HepG2 (cell line): ENCODE data around the gene VPS25. TPM values are rescaled to one million over a fixed set of nuclear protein-coding genes. Genes with fewer than 3 reads are reported as not detected.

ENCODE experiments used
- FOXO4 ChIP-seq: sonication (generic); formaldehyde crosslinking; conservative IDR thresholded peaks from 2 replicates; pipeline ENCODE4 v1.8.1; 2023; ENCODE audit warnings: missing genetic modification reagents
- GABPB1 ChIP-seq: IDR thresholded peaks from 2 replicates; pipeline ENCODE4 v1.6.1; 2016; ENCODE audit warnings: mild to moderate bottlenecking, missing genetic modification reagents, moderate library complexity, missing compliant biosample characterization
- HMGXB3 ChIP-seq: sonication (generic); formaldehyde crosslinking; IDR thresholded peaks from 2 replicates; pipeline ENCODE4 v1.4.0; 2020; ENCODE audit warnings: missing genetic modification reagents, borderline replicate concordance
- IKZF4 ChIP-seq: sonication (generic); formaldehyde crosslinking; IDR thresholded peaks from 2 replicates; pipeline ENCODE4 v1.5.1; 2020; ENCODE audit warnings: borderline replicate concordance, mild to moderate bottlenecking, low read depth, missing genetic modification reagents; ENCODE audit errors: not compliant biosample characterization
- KAT2B ChIP-seq: fragments of 150-350 bp; IDR thresholded peaks from 2 replicates; pipeline ENCODE4 v1.6.1; 2014; ENCODE audit warnings: low read depth, low read length, borderline replicate concordance
- KLF13 ChIP-seq: sonication (generic); formaldehyde crosslinking; IDR thresholded peaks from 2 replicates; pipeline ENCODE4 v1.4.0; 2020; ENCODE audit warnings: mild to moderate bottlenecking, missing genetic modification reagents
- KMT2A ChIP-seq: sonication (generic); formaldehyde crosslinking; IDR thresholded peaks from 2 replicates; pipeline ENCODE4 v1.4.0; 2020; ENCODE audit warnings: missing genetic modification reagents
- MTF2 ChIP-seq: sonication (generic); formaldehyde crosslinking; IDR thresholded peaks from 2 replicates; pipeline ENCODE4 v1.5.0; 2020; ENCODE audit warnings: missing genetic modification reagents, borderline replicate concordance
- NONO ChIP-seq, 2 experiments: fragments of 450-650 bp in 1 of 2; sonication (generic) in 1 of 2; formaldehyde crosslinking in 1 of 2; IDR thresholded peaks in 1 of 2; conservative IDR thresholded peaks in 1 of 2; 2 replicates each; pipeline versions ENCODE4 v1.6.1 to v1.8.0; 2017 to 2022; ENCODE audit warnings: mild to moderate bottlenecking in 1 of 2, missing genetic modification reagents in 1 of 2, moderate library complexity in 1 of 2
- RARG ChIP-seq: sonication (generic); formaldehyde crosslinking; IDR thresholded peaks from 2 replicates; pipeline ENCODE4 v1.4.0; 2020; ENCODE audit warnings: low read depth, mild to moderate bottlenecking, missing genetic modification reagents
- SIX1 ChIP-seq: sonication (generic); formaldehyde crosslinking; IDR thresholded peaks from 2 replicates; pipeline ENCODE4 v1.4.0; 2020; ENCODE audit warnings: missing genetic modification reagents, borderline replicate concordance
- SOX5 ChIP-seq: IDR thresholded peaks from 2 replicates; pipeline ENCODE4 v1.6.1; 2016; ENCODE audit warnings: borderline replicate concordance
- SUZ12 ChIP-seq: fragments of 150-350 bp; IDR thresholded peaks from 2 replicates; pipeline ENCODE4 v1.6.1; 2014; ENCODE audit warnings: low read depth, low read length
- ZMYM3 ChIP-seq: sonication (generic); formaldehyde crosslinking; IDR thresholded peaks from 2 replicates; pipeline ENCODE4 v1.5.1; 2020; ENCODE audit warnings: mild to moderate bottlenecking, missing genetic modification reagents
- ZNF318 ChIP-seq: sonication (generic); formaldehyde crosslinking; IDR thresholded peaks from 2 replicates; pipeline ENCODE4 v1.4.0; 2020; ENCODE audit warnings: mild to moderate bottlenecking, missing genetic modification reagents
- ZNF33B ChIP-seq: sonication (generic); formaldehyde crosslinking; IDR thresholded peaks from 2 replicates; pipeline ENCODE4 v1.5.1; 2020; ENCODE audit warnings: mild to moderate bottlenecking, missing genetic modification reagents
- polyA plus RNA-seq, 8 experiments: library from polyadenylated mRNA; depleted of rRNA in 3 of 8; stranded (reverse) in 7 of 8; unstranded in 1 of 8; fragments of >200 nt; fragmentation: Illumina TruSeq in 4 of 8; extraction: Trizol in 4 of 8; gene quantifications; 2 replicates each; pipeline versions ENCODE4 v1.2.1 to v1.2.3, GENCODE V29; 2011 to 2016; ENCODE audit warnings: low read depth in 4 of 8, missing spikeins in 1 of 8, mixed read lengths in 1 of 8; ENCODE audit not compliant: insufficient read depth in 1 of 8
- total RNA-seq, 5 experiments: library from RNA; depleted of rRNA; stranded (reverse); fragments of >200 nt; fragmentation: Illumina TruSeq; extraction: Trizol; gene quantifications; 2 replicates each; pipeline ENCODE4 v1.2.3, GENCODE V29; 2016; ENCODE audit warnings: low read depth in 1 of 5

The VPS25 gene
- total and polyA plus RNA-seq, 2 of the 13 experiments (the other 11 are each of a cell fraction or from before 2014, with no cell fraction given): 161 to 249 TPM

GRCh38 chr17:42766124-42766523 lies 7.1 kb upstream of the VPS25 start (continued):
- TF ChIP-seq ZNF33B (CRISPR knock-in tag) (no peak), KMT2A (CRISPR knock-in tag) (no peak), HMGXB3 (CRISPR knock-in tag) (no peak), SOX5 (CRISPR knock-in tag) (no peak), IKZF4 (no peak), GABPB1 (CRISPR knock-in tag) (peak; percentile 27; the same call in 1 of the 2 replicates), MTF2 (no peak), SUZ12 (no peak), KAT2B (no peak), FOXO4 (CRISPR knock-in tag) (0 out of 2 replicates have a peak, but pooled peaks have one; percentile 61), ZNF318 (CRISPR knock-in tag) (no peak), RARG (CRISPR knock-in tag) (no peak), NONO (IDR thresholded peaks at IDR 0.05) (no peak), NONO (CRISPR knock-in tag; conservative IDR thresholded peaks at IDR 0.05) (no peak), ZMYM3 (CRISPR knock-in tag) (peak; percentile 70), SIX1 (CRISPR knock-in tag) (no peak), KLF13 (CRISPR knock-in tag) (no peak)
